GM12878 (cell line): ENCODE measurements around the gene KIF2C. TPM values are rescaled to one million over a fixed set of nuclear protein-coding genes. Genes with fewer than 3 reads are reported as not detected.

Experiments used
- ASH2L ChIP-seq: fragments of 300-600, 200-600 bp; sonication (generic); IDR thresholded peaks from 2 replicates; pipeline ENCODE4 v1.6.1; 2017; ENCODE audit warnings: low read depth, mild to moderate bottlenecking, borderline replicate concordance
- ATF2 ChIP-seq: IDR thresholded peaks from 2 replicates; pipeline ENCODE4 v1.6.1; 2012; ENCODE audit warnings: low read length, inconsistent platforms
- BCLAF1 ChIP-seq: fragments of 450-650 bp; IDR thresholded peaks from 2 replicates; pipeline ENCODE4 v1.6.1; 2017; ENCODE audit warnings: antibody characterized with exemption, mild to moderate bottlenecking, moderate library complexity
- BHLHE40 ChIP-seq, 2 experiments: fragments of 450-650 bp in 1 of 2; IDR thresholded peaks; 2 replicates each; pipeline ENCODE4 v1.6.1; 2011 to 2017; ENCODE audit warnings: low read depth in 2 of 2, borderline replicate concordance in 1 of 2, improper control_type of control experiment in 1 of 2, low read length in 1 of 2, mild to moderate bottlenecking in 1 of 2
- BMI1 ChIP-seq: fragments of 450-650 bp; IDR thresholded peaks from 2 replicates; pipeline ENCODE4 v1.6.1; 2016; ENCODE audit warnings: mild to moderate bottlenecking, moderate library complexity, borderline replicate concordance
- CBX5 ChIP-seq: sonication (generic); IDR thresholded peaks from 2 replicates; pipeline ENCODE4 v1.6.1; 2016; ENCODE audit warnings: low read depth, moderate library complexity, mild to moderate bottlenecking, inconsistent platforms
- DPF2 ChIP-seq: fragments of 450-650 bp; IDR thresholded peaks from 2 replicates; pipeline ENCODE4 v1.6.1; 2017; ENCODE audit warnings: mild to moderate bottlenecking
- EED ChIP-seq: sonication (generic); IDR thresholded peaks from 2 replicates; pipeline ENCODE4 v1.6.1; 2016; ENCODE audit warnings: antibody characterized with exemption, low read depth
- ETV6 ChIP-seq, 2 experiments: fragments of 450-650 bp in 1 of 2; IDR thresholded peaks in 1 of 2; conservative IDR thresholded peaks in 1 of 2; 2 replicates each; pipeline ENCODE4 v1.6.1; 2014; ENCODE audit warnings: antibody characterized with exemption in 1 of 2, borderline replicate concordance in 1 of 2, low read depth in 1 of 2, mild to moderate bottlenecking in 1 of 2, moderate library complexity in 1 of 2
- HCFC1 ChIP-seq: fragments of 150-350 bp; IDR thresholded peaks from 2 replicates; pipeline ENCODE4 v1.6.1; 2014; ENCODE audit warnings: low read length
- IKZF2 ChIP-seq, 2 experiments: fragments of 450-650 bp; IDR thresholded peaks; 2 replicates each; pipeline ENCODE4 v1.6.1; 2017; ENCODE audit warnings: mild to moderate bottlenecking in 2 of 2, moderate library complexity in 2 of 2
- IRF3 ChIP-seq: fragments of 450-650 bp; IDR thresholded peaks from 2 replicates; pipeline ENCODE4 v1.6.1; 2014; ENCODE audit warnings: mild to moderate bottlenecking
- MXI1 ChIP-seq: fragments of 150-350 bp; IDR thresholded peaks from 2 replicates; pipeline ENCODE4 v1.6.1; 2011; ENCODE audit warnings: low read depth, mild to moderate bottlenecking, inconsistent platforms, low read length, improper control_type of control experiment
- MYC ChIP-seq: IDR thresholded peaks from 2 replicates; pipeline ENCODE4 v1.6.1; 2011; ENCODE audit warnings: mild to moderate bottlenecking, low read length, moderate library complexity, inconsistent platforms; ENCODE audit not compliant: insufficient read depth, insufficient replicate concordance, insufficient read length, severe bottlenecking
- NBN ChIP-seq: fragments of 450-650 bp; IDR thresholded peaks from 2 replicates; pipeline ENCODE4 v1.6.1; 2016
- PML ChIP-seq: IDR thresholded peaks from 2 replicates; pipeline ENCODE4 v1.6.1; 2012; ENCODE audit warnings: low read length, inconsistent platforms
- RAD51 ChIP-seq: fragments of 450-650 bp; IDR thresholded peaks from 2 replicates; pipeline ENCODE4 v1.6.1; 2016; ENCODE audit warnings: moderate library complexity, mild to moderate bottlenecking, inconsistent platforms
- TCF7 ChIP-seq: IDR thresholded peaks from 2 replicates; pipeline ENCODE4 v1.6.1; 2014; ENCODE audit warnings: antibody characterized with exemption, borderline replicate concordance
- ZNF217 ChIP-seq: fragments of 450-650 bp; IDR thresholded peaks from 2 replicates; pipeline ENCODE4 v1.6.1; 2017; ENCODE audit warnings: antibody characterized with exemption, mild to moderate bottlenecking
- polyA plus RNA-seq, 11 experiments: library from polyadenylated mRNA; depleted of rRNA in 4 of 11; unstranded in 6 of 11; stranded (reverse) in 5 of 11; fragments of >200 nt; fragmentation: Nextera tagmentation in 4 of 11; fragmentation: Illumina TruSeq in 1 of 11; extraction: Ambion mirVana in 4 of 11; extraction: Trizol in 1 of 11; gene quantifications; 1 replicate in 1 of 11; 2 replicates in 10 of 11; pipeline versions ENCODE4 v1.2.1 to v1.2.3, GENCODE V29; 2011 to 2016; ENCODE audit warnings: inconsistent platforms in 2 of 11, missing spikeins in 2 of 11, low read depth in 1 of 11
- total RNA-seq, 4 experiments: library from RNA; depleted of rRNA in 3 of 4; stranded (reverse); fragments of >200 nt in 3 of 4; fragmentation: Illumina TruSeq in 1 of 4; extraction: Trizol in 1 of 4; gene quantifications; 2 replicates each; pipeline versions ENCODE4 v1.2.1 to v1.2.3, GENCODE V29; 2013 to 2021
- TF ChIP-seq, protein P1 (sequence below): IDR thresholded peaks from 2 replicates; pipeline ENCODE4 v1.6.1; 2012; ENCODE audit warnings: low read depth, low read length, improper control_type of control experiment
- TF ChIP-seq, protein P2 (sequence below): IDR thresholded peaks from 2 replicates; pipeline ENCODE4 v1.6.1; 2011; ENCODE audit warnings: low read depth, mild to moderate bottlenecking, low read length, moderate library complexity, borderline replicate concordance; ENCODE audit errors: extremely low read depth

Gene KIF2C
- total and polyA plus RNA-seq, 10 of the 15 experiments (the other 5 are each of a cell fraction or from before 2014, with no cell fraction given) = 42.3 to 104 (median 83.8) TPM

GRCh38 chr1:44698138-44698537 lies 41.5 kb upstream of the KIF2C start (continued):
- TF ChIP-seq ATF2 (no peak), BMI1 (no peak), HCFC1 (no peak), TCF7 (no peak), IRF3 (no peak), CBX5 (no peak), BCLAF1 (no peak), NBN (no peak), MXI1 (no peak), ZNF217 (no peak), ETV6 (conservative IDR thresholded peaks at IDR 0.05 in 1 of 2, IDR thresholded peaks at IDR 0.05 in 1 of 2; ENCODE audit: borderline replicate concordance in 1 of 2, low read depth in 1 of 2) (0 out of 4 replicates have a peak, but pooled peaks of 1 of the 2 experiments have one; percentile 42), IKZF2 (IDR thresholded peaks at IDR 0.05) (0 out of 4 replicates have a peak, but pooled peaks of 1 of the 2 experiments have one; percentile 29), EED (peak; percentile 75), MYC (no peak), PML (no peak), RAD51 (no peak), ASH2L (no peak), BHLHE40 (IDR thresholded peaks at IDR 0.05; ENCODE audit: borderline replicate concordance in 1 of 2, low read depth in 2 of 2, low read length in 1 of 2) (no peak), DPF2 (no peak)
- TF ChIP-seq, protein P1, sequence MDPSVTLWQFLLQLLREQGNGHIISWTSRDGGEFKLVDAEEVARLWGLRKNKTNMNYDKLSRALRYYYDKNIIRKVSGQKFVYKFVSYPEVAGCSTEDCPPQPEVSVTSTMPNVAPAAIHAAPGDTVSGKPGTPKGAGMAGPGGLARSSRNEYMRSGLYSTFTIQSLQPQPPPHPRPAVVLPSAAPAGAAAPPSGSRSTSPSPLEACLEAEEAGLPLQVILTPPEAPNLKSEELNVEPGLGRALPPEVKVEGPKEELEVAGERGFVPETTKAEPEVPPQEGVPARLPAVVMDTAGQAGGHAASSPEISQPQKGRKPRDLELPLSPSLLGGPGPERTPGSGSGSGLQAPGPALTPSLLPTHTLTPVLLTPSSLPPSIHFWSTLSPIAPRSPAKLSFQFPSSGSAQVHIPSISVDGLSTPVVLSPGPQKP = no peak
- TF ChIP-seq, protein P2, sequence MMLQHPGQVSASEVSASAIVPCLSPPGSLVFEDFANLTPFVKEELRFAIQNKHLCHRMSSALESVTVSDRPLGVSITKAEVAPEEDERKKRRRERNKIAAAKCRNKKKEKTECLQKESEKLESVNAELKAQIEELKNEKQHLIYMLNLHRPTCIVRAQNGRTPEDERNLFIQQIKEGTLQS = no peak
